GM23338 (cell line): ENCODE data around the gene OR2H1. TPM values are rescaled to one million over a fixed set of nuclear protein-coding genes. Genes with fewer than 3 reads are reported as not detected.

Experiments
- ATAC-seq: fragments of 200-7000 bp; cut with Tn5 transposase; 3 replicates; pipeline ENCODE4 v1.9.1; 2020
- DNase-seq: peaks from one replicate; pipeline ENCODE4 v3.0.0-alpha.2; 2015; ENCODE audit warnings: low spot score
- H2AFZ ChIP-seq: fragments of 200-600 bp; sonication (generic); 2 replicates; pipeline ENCODE4 v1.8.0; 2016; ENCODE audit warnings: antibody characterized with exemption, mild to moderate bottlenecking, moderate library complexity
- H3F3A ChIP-seq: fragments of 200-600 bp; sonication (generic); replicated peaks from 2 replicates; pipeline ENCODE4 v1.8.0; 2017; ENCODE audit warnings: antibody characterized with exemption, mixed run types, low read depth
- H3K27ac ChIP-seq: fragments of 200-600 bp; sonication (generic); 2 replicates; pipeline ENCODE4 v1.6.1; 2016; ENCODE audit warnings: low read depth
- H3K27me3 ChIP-seq: fragments of 200-600 bp; sonication (generic); 2 replicates; pipeline ENCODE4 v1.8.0; 2016; ENCODE audit warnings: mild to moderate bottlenecking, mixed run types, moderate library complexity; ENCODE audit not compliant: insufficient read depth
- H3K36me3 ChIP-seq: fragments of 200-600 bp; sonication (generic); 2 replicates; pipeline ENCODE4 v1.8.0; 2016; ENCODE audit warnings: mild to moderate bottlenecking; ENCODE audit not compliant: insufficient read depth
- H3K4me1 ChIP-seq: fragments of 200-600 bp; sonication (generic); 2 replicates; pipeline ENCODE4 v1.8.0; 2016; ENCODE audit warnings: mild to moderate bottlenecking, moderate library complexity; ENCODE audit not compliant: insufficient read depth
- H3K4me2 ChIP-seq: fragments of 200-600 bp; sonication (generic); 2 replicates; pipeline ENCODE4 v1.7.1; 2017; ENCODE audit warnings: mixed run types
- H3K4me3 ChIP-seq: fragments of 200-600 bp; sonication (generic); 2 replicates; pipeline ENCODE4 v1.6.1; 2016; ENCODE audit warnings: mixed run types
- H3K79me2 ChIP-seq: fragments of 200-600 bp; sonication (generic); replicated peaks from 2 replicates; pipeline ENCODE4 v1.8.0; 2017; ENCODE audit warnings: mild to moderate bottlenecking; ENCODE audit not compliant: insufficient read depth
- H3K9me2 ChIP-seq: fragments of 200-600 bp; sonication (generic); 2 replicates; pipeline ENCODE4 v1.8.0; 2017; ENCODE audit not compliant: insufficient read depth
- H4K20me1 ChIP-seq: fragments of 200-600 bp; sonication (generic); replicated peaks from 2 replicates; pipeline ENCODE4 v1.8.0; 2017; ENCODE audit warnings: mild to moderate bottlenecking; ENCODE audit not compliant: insufficient read depth
- H3K27ac Mint-ChIP-seq: 2 replicates; pipeline ENCODE4 v1.8.0; 2020; ENCODE audit warnings: inconsistent platforms, mild to moderate bottlenecking, moderate library complexity, mixed read lengths
- H3K27me3 Mint-ChIP-seq: 3 replicates; pipeline ENCODE4 v1.8.0; 2022; ENCODE audit warnings: low read depth, mild to moderate bottlenecking, moderate library complexity, mixed read lengths, inconsistent platforms; ENCODE audit not compliant: insufficient read depth, poor library complexity
- H3K36me3 Mint-ChIP-seq: 3 replicates; pipeline ENCODE4 v1.8.0; 2021; ENCODE audit warnings: low read depth, mild to moderate bottlenecking, inconsistent platforms, moderate library complexity, mixed read lengths
- H3K4me1 Mint-ChIP-seq: 3 replicates; pipeline ENCODE4 v1.8.0; 2020; ENCODE audit warnings: mild to moderate bottlenecking, inconsistent platforms, mixed read lengths
- H3K4me3 Mint-ChIP-seq: 3 replicates; pipeline ENCODE4 v1.8.0; 2021; ENCODE audit warnings: moderate library complexity, mild to moderate bottlenecking, inconsistent platforms, mixed read lengths
- H3K9me3 Mint-ChIP-seq: 3 replicates; pipeline ENCODE4 v1.8.0; 2020; ENCODE audit warnings: moderate library complexity, mild to moderate bottlenecking, inconsistent platforms, mixed read lengths
- CREB1 ChIP-seq: fragments of 250-450 bp; sonication (Bioruptor Pico); IDR thresholded peaks from 2 replicates; pipeline ENCODE4 v1.5.0; 2020; ENCODE audit warnings: low read depth, mild to moderate bottlenecking, moderate library complexity
- ETS1 ChIP-seq: IDR thresholded peaks from 2 replicates; pipeline ENCODE4 v1.6.1; 2016; ENCODE audit warnings: antibody characterized with exemption
- EZH2 ChIP-seq: fragments of 200-600 bp; sonication (generic); IDR thresholded peaks from one replicate; pipeline ENCODE4 v1.8.0; 2017; ENCODE audit warnings: antibody characterized with exemption, mild to moderate bottlenecking, low read depth; ENCODE audit not compliant: unreplicated experiment
- EZH2phosphoT487 ChIP-seq: fragments of 200-600 bp; sonication (generic); IDR thresholded peaks from one replicate; pipeline ENCODE4 v1.8.1; 2018; ENCODE audit warnings: antibody characterized with exemption; ENCODE audit not compliant: unreplicated experiment
- JUNB ChIP-seq: IDR thresholded peaks from one replicate; pipeline ENCODE4 v1.6.1; 2016; ENCODE audit warnings: antibody characterized with exemption; ENCODE audit not compliant: unreplicated experiment
- NANOG ChIP-seq: IDR thresholded peaks from 2 replicates; pipeline ENCODE4 v1.6.1; 2016; ENCODE audit warnings: antibody characterized with exemption, borderline replicate concordance
- POLR2AphosphoS5 ChIP-seq: IDR thresholded peaks from 2 replicates; pipeline ENCODE4 v1.6.1; 2016; ENCODE audit warnings: antibody characterized with exemption, low read depth
- ZNF114 ChIP-seq: fragments of 250-450 bp; sonication (Bioruptor Pico); IDR thresholded peaks from 2 replicates; pipeline ENCODE4 v1.5.0; 2020; ENCODE audit warnings: mild to moderate bottlenecking, moderate library complexity
- ZNF331 ChIP-seq: fragments of 250-450 bp; sonication (Bioruptor Pico); IDR thresholded peaks from 2 replicates; pipeline ENCODE4 v1.5.0; 2020; ENCODE audit warnings: low read depth, mild to moderate bottlenecking, moderate library complexity
- ZNF462 ChIP-seq: fragments of 250-450 bp; sonication (Bioruptor Pico); IDR thresholded peaks from 2 replicates; pipeline ENCODE4 v1.5.0; 2020; ENCODE audit warnings: mild to moderate bottlenecking, moderate library complexity
- polyA plus RNA-seq: library from polyadenylated mRNA; unstranded; fragments of >200 nt; fragmentation: Nextera tagmentation; extraction: Ambion mirVana; gene quantifications from 2 replicates; pipeline ENCODE4 v1.2.1, GENCODE V29; 2016
- total RNA-seq: library from RNA; depleted of rRNA; stranded (reverse); fragments of >200 nt; shearing (Covaris generic); gene quantifications from 2 replicates; pipeline ENCODE4 v1.2.3, GENCODE V29; 2014
- TF ChIP-seq, protein P1 (sequence below): IDR thresholded peaks from one replicate; pipeline ENCODE4 v1.6.1; 2018; ENCODE audit warnings: antibody characterized with exemption; ENCODE audit not compliant: unreplicated experiment
- TF ChIP-seq, protein P2 (sequence below), 2 experiments: fragments of 200-600 bp in 1 of 2; sonication (generic) in 1 of 2; conservative IDR thresholded peaks; 2 replicates each; pipeline versions ENCODE4 v1.5.1 to v1.6.1; 2016 to 2017; ENCODE audit warnings: antibody characterized with exemption in 2 of 2, low read depth in 2 of 2, mild to moderate bottlenecking in 2 of 2, moderate library complexity in 1 of 2

Gene OR2H1
- total and polyA plus RNA-seq, 2 experiments from 2014 or later: not detected

- no peaks in the 10 kb centered on the region for H3K79me2 ChIP-seq
- no peaks in the 10 kb centered on the region for H3K36me3 Mint-ChIP-seq
- H3K4me1 ChIP-seq: no peaks in the 10 kb centered on the region
- no peaks in the 10 kb centered on the region for H3K9me3 Mint-ChIP-seq
- ATAC-seq (no peak), DNase-seq (no peak)
- no peak overlapping the region for H3K4me3 Mint-ChIP-seq
- no peak overlapping the region for H3K4me3 ChIP-seq
- no peaks in the 10 kb centered on the region for H3F3A ChIP-seq
- H3K9me2 ChIP-seq: peaks cover 22% of the 10 kb centered on the region
- no peak overlapping the region for H3K27ac ChIP-seq
- H2AFZ ChIP-seq: no peak overlapping the region
- H3K36me3 ChIP-seq: no peaks in the 10 kb centered on the region
- H4K20me1 ChIP-seq: no peaks in the 10 kb centered on the region
- no peak overlapping the region for H3K27ac Mint-ChIP-seq
- H3K27me3 Mint-ChIP-seq: peaks cover 5% of the 10 kb centered on the region
- H3K4me2 ChIP-seq: no peak overlapping the region
- TF ChIP-seq, protein P1, sequence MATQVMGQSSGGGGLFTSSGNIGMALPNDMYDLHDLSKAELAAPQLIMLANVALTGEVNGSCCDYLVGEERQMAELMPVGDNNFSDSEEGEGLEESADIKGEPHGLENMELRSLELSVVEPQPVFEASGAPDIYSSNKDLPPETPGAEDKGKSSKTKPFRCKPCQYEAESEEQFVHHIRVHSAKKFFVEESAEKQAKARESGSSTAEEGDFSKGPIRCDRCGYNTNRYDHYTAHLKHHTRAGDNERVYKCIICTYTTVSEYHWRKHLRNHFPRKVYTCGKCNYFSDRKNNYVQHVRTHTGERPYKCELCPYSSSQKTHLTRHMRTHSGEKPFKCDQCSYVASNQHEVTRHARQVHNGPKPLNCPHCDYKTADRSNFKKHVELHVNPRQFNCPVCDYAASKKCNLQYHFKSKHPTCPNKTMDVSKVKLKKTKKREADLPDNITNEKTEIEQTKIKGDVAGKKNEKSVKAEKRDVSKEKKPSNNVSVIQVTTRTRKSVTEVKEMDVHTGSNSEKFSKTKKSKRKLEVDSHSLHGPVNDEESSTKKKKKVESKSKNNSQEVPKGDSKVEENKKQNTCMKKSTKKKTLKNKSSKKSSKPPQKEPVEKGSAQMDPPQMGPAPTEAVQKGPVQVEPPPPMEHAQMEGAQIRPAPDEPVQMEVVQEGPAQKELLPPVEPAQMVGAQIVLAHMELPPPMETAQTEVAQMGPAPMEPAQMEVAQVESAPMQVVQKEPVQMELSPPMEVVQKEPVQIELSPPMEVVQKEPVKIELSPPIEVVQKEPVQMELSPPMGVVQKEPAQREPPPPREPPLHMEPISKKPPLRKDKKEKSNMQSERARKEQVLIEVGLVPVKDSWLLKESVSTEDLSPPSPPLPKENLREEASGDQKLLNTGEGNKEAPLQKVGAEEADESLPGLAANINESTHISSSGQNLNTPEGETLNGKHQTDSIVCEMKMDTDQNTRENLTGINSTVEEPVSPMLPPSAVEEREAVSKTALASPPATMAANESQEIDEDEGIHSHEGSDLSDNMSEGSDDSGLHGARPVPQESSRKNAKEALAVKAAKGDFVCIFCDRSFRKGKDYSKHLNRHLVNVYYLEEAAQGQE: no peak
- TF ChIP-seq JUNB (no peak), POLR2AphosphoS5 (no peak), EZH2phosphoT487 (no peak), CREB1 (no peak), NANOG (no peak), ZNF462 (no peak), ZNF114 (CRISPR knock-in tag) (no peak), ETS1 (no peak), EZH2 (no peak), ZNF331 (no peak)
- TF ChIP-seq, protein P2, sequence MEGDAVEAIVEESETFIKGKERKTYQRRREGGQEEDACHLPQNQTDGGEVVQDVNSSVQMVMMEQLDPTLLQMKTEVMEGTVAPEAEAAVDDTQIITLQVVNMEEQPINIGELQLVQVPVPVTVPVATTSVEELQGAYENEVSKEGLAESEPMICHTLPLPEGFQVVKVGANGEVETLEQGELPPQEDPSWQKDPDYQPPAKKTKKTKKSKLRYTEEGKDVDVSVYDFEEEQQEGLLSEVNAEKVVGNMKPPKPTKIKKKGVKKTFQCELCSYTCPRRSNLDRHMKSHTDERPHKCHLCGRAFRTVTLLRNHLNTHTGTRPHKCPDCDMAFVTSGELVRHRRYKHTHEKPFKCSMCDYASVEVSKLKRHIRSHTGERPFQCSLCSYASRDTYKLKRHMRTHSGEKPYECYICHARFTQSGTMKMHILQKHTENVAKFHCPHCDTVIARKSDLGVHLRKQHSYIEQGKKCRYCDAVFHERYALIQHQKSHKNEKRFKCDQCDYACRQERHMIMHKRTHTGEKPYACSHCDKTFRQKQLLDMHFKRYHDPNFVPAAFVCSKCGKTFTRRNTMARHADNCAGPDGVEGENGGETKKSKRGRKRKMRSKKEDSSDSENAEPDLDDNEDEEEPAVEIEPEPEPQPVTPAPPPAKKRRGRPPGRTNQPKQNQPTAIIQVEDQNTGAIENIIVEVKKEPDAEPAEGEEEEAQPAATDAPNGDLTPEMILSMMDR (conservative IDR thresholded peaks at IDR 0.05; ENCODE audit: low read depth in 2 of 2): no peak
- no peaks in the 10 kb centered on the region for H3K27me3 ChIP-seq
- peaks cover 5% of the 10 kb centered on the region for H3K4me1 Mint-ChIP-seq
Observed at GRCh38 chr6:29489286-29489685, 32.3 kb downstream of the OR2H1 start.
